Neutrophil (primary cell): ENCODE results near the gene GOLGA6L1.
"Not testable (repeated sequence)": the region's sequence is repeated elsewhere in the genome, so short reads cannot be mapped to it uniquely, and the experiment has no call there.

Experiments used
- H3K27ac ChIP-seq: fragments of 200-600 bp; sonication (generic); 2 replicates; pipeline ENCODE4 v1.5.1; 2016; ENCODE audit warnings: mild to moderate bottlenecking, moderate library complexity
- H3K27me3 ChIP-seq: fragments of 200-600 bp; sonication (generic); 2 replicates; pipeline ENCODE4 v1.6.0; 2016; ENCODE audit warnings: mild to moderate bottlenecking
- H3K36me3 ChIP-seq: fragments of 200-600 bp; sonication (generic); 2 replicates; pipeline ENCODE4 v1.5.1; 2017
- H3K4me1 ChIP-seq, 2 experiments: fragments of 200-600 bp in 1 of 2; sonication (generic) in 1 of 2; 1 replicate in 1 of 2; 2 replicates in 1 of 2; pipeline versions ENCODE4 v1.5.1 to v1.6.1; 2013 to 2016; ENCODE audit warnings: low read depth in 1 of 2, low read length in 1 of 2, mild to moderate bottlenecking in 1 of 2, moderate library complexity in 1 of 2; ENCODE audit not compliant: control insufficient read depth in 1 of 2, insufficient read depth in 1 of 2
- H3K4me3 ChIP-seq, 2 experiments: fragments of 200-600 bp in 1 of 2; sonication (generic) in 1 of 2; 1 replicate in 1 of 2; 2 replicates in 1 of 2; pipeline ENCODE4 v1.5.1; 2013 to 2016; ENCODE audit warnings: low read depth in 1 of 2, low read length in 1 of 2, mild to moderate bottlenecking in 1 of 2, moderate library complexity in 1 of 2
- H3K9me3 ChIP-seq: fragments of 200-600 bp; sonication (generic); 2 replicates; pipeline ENCODE4 v1.5.1; 2016
- CTCF ChIP-seq: fragments of 200-600 bp; sonication (generic); IDR thresholded peaks from 2 replicates; pipeline ENCODE4 v1.5.1; 2016; ENCODE audit warnings: antibody characterized with exemption

The GOLGA6L1 gene

DNA sequence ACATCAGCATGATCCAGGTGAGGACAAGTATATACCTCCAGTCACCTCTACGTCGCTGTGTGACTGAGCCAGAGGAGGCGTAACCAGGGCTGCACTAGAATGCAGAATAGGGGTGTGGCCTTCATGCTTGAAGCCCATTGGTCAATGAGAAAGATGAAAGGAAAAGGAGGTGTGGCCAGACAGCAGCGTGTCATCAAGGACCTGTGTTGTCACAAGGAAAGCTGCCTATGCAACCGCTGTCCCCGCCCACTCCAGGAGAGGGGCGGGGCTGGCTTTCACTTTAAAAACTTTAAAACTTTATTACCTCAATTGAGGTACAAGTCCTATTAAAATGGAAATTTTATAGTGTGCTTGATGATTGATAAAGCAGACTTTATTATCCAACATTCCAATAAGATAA lies at the start of gene GOLGA6L1:
Gene GOLGA6L1, minus strand, starts transcription at position 101 of the 400 bp plus-strand sequence. Its CDS starts 91 bp downstream, at position 10.
- H3K36me3 ChIP-seq, H3K9me3 ChIP-seq, H3K27me3 ChIP-seq, H3K27ac ChIP-seq, H3K4me3 ChIP-seq, H3K4me1 ChIP-seq: not testable (repeated sequence)

- not testable (repeated sequence) for H3K4me1 ChIP-seq, H3K4me3 ChIP-seq, H3K9me3 ChIP-seq, H3K36me3 ChIP-seq, H3K27ac ChIP-seq
- peaks cover 34% of the 10 kb centered on the region for H3K27me3 ChIP-seq
Measured at GRCh38 chr15:23181201-23181600, 44.6 kb upstream of the GOLGA6L1 start.

DNA sequence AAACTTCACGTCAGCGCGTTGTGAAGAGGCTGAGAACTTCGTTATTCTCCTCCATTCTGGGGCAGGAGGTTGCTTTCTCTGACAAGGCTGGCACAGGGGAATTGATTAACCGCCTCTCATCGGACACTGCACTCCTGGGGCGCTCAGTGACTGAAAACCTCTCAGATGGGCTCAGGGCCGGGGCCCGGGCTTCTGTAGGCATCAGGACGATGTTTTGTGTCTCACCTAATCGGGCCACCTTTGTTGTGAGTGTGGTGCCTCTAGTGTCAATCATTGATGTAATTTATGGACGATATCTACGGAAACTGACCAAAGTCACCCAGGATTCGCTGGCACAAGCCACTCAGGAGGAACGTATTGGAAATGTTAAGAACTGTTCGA lies 43.9 kb upstream of the GOLGA6L1 start:
- peaks cover 30% of the 10 kb centered on the region for H3K27me3 ChIP-seq
- H3K27ac ChIP-seq, H3K36me3 ChIP-seq, H3K4me3 ChIP-seq, H3K4me1 ChIP-seq, H3K9me3 ChIP-seq: not testable (repeated sequence)

GRCh38 chr15:23179768-23180546 lies 43.3 kb upstream of the GOLGA6L1 start:
- not testable (repeated sequence) for H3K36me3 ChIP-seq, H3K9me3 ChIP-seq, H3K4me1 ChIP-seq, H3K27ac ChIP-seq, H3K4me3 ChIP-seq
- peaks cover 30% of the 10 kb centered on the region for H3K27me3 ChIP-seq

DNA sequence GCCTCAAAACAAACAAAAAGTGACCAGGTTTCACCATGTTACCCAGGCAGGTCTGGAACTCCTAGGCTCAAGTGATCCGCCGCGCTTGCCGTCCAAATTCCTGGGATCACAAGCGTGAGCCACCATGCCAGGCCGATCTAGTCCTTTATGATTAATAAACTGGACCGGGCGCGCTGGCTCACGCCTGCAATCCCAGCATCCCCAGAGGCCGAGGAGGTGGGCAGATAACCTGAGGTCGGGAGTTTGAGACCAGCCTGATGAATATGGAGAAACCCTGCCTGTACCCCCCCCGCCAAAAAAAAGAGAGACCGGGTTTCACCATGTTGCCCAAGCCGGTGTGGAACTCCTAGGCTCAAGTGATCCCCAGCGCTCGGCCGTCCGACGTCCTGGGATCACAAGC lies 40.1 kb upstream of the GOLGA6L1 start:
- not testable (repeated sequence) for H3K4me1 ChIP-seq, H3K36me3 ChIP-seq, H3K4me3 ChIP-seq, H3K9me3 ChIP-seq, H3K27ac ChIP-seq
- peaks cover 19% of the 10 kb centered on the region for H3K27me3 ChIP-seq

- H3K27ac ChIP-seq, H3K9me3 ChIP-seq, H3K4me3 ChIP-seq, H3K36me3 ChIP-seq, H3K4me1 ChIP-seq: not testable (repeated sequence)
- H3K27me3 ChIP-seq = peaks cover 11% of the 10 kb centered on the region
Measured at GRCh38 chr15:23175606-23176005, 39.0 kb upstream of the GOLGA6L1 start.

DNA sequence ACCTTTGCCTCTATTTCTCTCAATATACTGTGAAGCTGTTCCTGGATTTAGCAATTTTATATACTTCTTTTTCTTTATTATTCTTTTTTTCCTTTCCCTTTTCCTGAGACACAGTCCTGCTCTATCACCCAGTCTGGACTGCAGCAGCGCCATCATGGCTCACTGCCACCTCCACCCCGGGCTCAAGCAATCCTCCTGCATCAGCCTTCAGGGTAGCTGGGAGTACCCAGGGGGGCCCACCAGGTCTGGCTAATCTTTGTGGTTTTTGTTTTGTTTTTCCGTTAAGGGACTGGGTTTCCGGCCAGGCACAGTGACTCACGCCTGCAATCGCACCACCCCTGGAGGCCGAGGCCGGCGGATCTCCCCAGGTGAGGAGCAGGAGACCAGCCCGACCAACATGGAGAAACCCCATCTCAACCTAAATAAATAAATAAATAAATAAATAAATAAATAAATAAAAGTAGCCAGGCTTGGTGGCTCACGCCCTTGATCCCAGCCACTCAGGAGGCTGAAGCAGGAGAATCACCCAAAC lies 38.1 kb upstream of the GOLGA6L1 start:
- H3K4me1 ChIP-seq, H3K9me3 ChIP-seq: not testable (repeated sequence)

GRCh38 chr15:23132787-23133186 lies 3.8 kb downstream of the GOLGA6L1 start:
- not testable (repeated sequence) for H3K27ac ChIP-seq, H3K4me1 ChIP-seq, H3K9me3 ChIP-seq, H3K36me3 ChIP-seq, H3K27me3 ChIP-seq, H3K4me3 ChIP-seq

More for the DNA sequence above, 38.1 kb upstream of the GOLGA6L1 start:
- H3K27ac ChIP-seq, H3K4me3 ChIP-seq, H3K36me3 ChIP-seq, H3K27me3 ChIP-seq: not testable (repeated sequence)

- H3K36me3 ChIP-seq = no peaks in the 10 kb centered on the region
- H3K27ac ChIP-seq = no peak overlapping the region
- TF ChIP-seq CTCF = no peak
- H3K4me1 ChIP-seq = no peaks in the 10 kb centered on the region
- no peaks in the 10 kb centered on the region for H3K27me3 ChIP-seq
- no peak overlapping the region for H3K4me3 ChIP-seq
- no peaks in the 10 kb centered on the region for H3K9me3 ChIP-seq
Measured at GRCh38 chr15:23118208-23118607, 18.4 kb downstream of the GOLGA6L1 start.
